Adipose tissue (tissue), 3 donors: ENCODE measurements around the gene SLC26A9. TPM values are rescaled to one million over a fixed set of nuclear protein-coding genes. Genes with fewer than 3 reads are reported as not detected.
"Not testable (repeated sequence)": the region's sequence is repeated elsewhere in the genome, so short reads cannot be mapped to it uniquely, and the experiment has no call there.

Source experiments
- H3K27ac ChIP-seq: one replicate; pipeline ENCODE4 v1.5.1; 2013; ENCODE audit warnings: low read depth, low read length
- WGBS, 3 donors: extraction: QIAGEN DNeasy Blood & Tissue Kit; methylation state at CpG; one replicate each; pipeline ENCODE4 v1.1.7; 2013; 5-methylcytosine and 5-hydroxymethylcytosine counted together
- polyA plus RNA-seq, 3 donors: library from polyadenylated mRNA; stranded (reverse); fragments of 200-250 nt; gene quantifications; one replicate each; pipeline ENCODE4 v1.2.3, GENCODE V29; 2013
- donor health status: healthy with polysubstance abuse.
- donor health status: Bipolar disorder and iron deficiency.
- donor health status: healthy.

The SLC26A9 gene
- polyA plus RNA-seq, 3 donors: 0.11 to 1.9 (median 0.43) TPM

- no peak overlapping the region for H3K27ac ChIP-seq
Observed at GRCh38 chr1:205878026-205878425, 65.2 kb downstream of the SLC26A9 start.

DNA sequence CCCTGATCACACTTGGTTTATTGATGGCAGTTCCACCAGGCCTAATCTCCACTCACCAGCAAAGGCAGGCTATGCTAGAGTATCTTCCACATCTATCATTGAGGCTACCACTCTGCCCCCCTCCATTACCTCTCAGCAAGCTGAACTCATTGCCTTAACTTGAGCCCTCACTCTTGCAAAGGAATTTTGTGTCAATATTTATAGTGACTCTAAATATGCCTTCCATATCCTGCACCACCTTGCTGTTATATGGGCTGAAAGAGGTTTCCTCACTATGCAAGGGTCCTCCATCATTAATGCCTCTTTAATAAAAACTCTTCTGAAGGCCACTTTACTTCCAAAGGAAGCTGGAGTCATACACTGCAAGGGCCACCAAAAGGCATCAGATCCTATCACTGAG lies 70.1 kb downstream of the SLC26A9 start:
- H3K27ac ChIP-seq: not testable (repeated sequence)

- WGBS, 3 donors: 59 to 93% (median 82%) methylated on average over 2 of the region's 2 CpGs
- H3K27ac ChIP-seq: no peak overlapping the region
Observed at GRCh38 chr1:205870236-205870635, 73.0 kb downstream of the SLC26A9 start.

Other genes with a start within 250 kb of the SLC26A9 start
- gene NUCKS1, start 193.3 kb downstream of the SLC26A9 start, polyA plus RNA-seq: 10 to 100 TPM; 15.3 to 71.1 (median 36.1) TPM
- gene RAB29, start 168.0 kb downstream of the SLC26A9 start, polyA plus RNA-seq: 10 to 100 TPM in 2 of 3 donors, 1 to 10 TPM in 1; 7.1 to 19.3 (median 17.4) TPM
- 10 to 100 TPM; 18.4 to 26.0 (median 21.8) TPM for gene SLC41A1, start 130.3 kb downstream of the SLC26A9 start, polyA plus RNA-seq
- gene PM20D1, start 93.3 kb downstream of the SLC26A9 start, polyA plus RNA-seq: 10 to 100 TPM in 1 of 3 donors, under 1 TPM in 2; 0.10 to 15.5 (median 0.45) TPM
- gene RAB7B, start 59.9 kb upstream of the SLC26A9 start, polyA plus RNA-seq: 1 to 10 TPM in 2 of 3 donors, under 1 TPM in 1; 0.54 to 6.4 (median 5.5) TPM
- 10 to 100 TPM in 1 of 3 donors, 1 to 10 TPM in 1, under 1 TPM in 1; 0.54 to 33.9 (median 9.2) TPM for gene CTSE, start 80.4 kb upstream of the SLC26A9 start, polyA plus RNA-seq
- gene RHEX, start 109.7 kb upstream of the SLC26A9 start, polyA plus RNA-seq: 1 to 10 TPM in 1 of 3 donors, under 1 TPM in 2; 0.74 to 1.5 (median 0.79) TPM
- gene AVPR1B, start 173.9 kb upstream of the SLC26A9 start, polyA plus RNA-seq: under 1 TPM in 1 of 3 donors, not detected in 2; 0.14 TPM